ENCODE results near the gene APAF1. TPM values are rescaled to one million over a fixed set of nuclear protein-coding genes. Genes with fewer than 3 reads are reported as not detected.

The APAF1 gene, protein sequence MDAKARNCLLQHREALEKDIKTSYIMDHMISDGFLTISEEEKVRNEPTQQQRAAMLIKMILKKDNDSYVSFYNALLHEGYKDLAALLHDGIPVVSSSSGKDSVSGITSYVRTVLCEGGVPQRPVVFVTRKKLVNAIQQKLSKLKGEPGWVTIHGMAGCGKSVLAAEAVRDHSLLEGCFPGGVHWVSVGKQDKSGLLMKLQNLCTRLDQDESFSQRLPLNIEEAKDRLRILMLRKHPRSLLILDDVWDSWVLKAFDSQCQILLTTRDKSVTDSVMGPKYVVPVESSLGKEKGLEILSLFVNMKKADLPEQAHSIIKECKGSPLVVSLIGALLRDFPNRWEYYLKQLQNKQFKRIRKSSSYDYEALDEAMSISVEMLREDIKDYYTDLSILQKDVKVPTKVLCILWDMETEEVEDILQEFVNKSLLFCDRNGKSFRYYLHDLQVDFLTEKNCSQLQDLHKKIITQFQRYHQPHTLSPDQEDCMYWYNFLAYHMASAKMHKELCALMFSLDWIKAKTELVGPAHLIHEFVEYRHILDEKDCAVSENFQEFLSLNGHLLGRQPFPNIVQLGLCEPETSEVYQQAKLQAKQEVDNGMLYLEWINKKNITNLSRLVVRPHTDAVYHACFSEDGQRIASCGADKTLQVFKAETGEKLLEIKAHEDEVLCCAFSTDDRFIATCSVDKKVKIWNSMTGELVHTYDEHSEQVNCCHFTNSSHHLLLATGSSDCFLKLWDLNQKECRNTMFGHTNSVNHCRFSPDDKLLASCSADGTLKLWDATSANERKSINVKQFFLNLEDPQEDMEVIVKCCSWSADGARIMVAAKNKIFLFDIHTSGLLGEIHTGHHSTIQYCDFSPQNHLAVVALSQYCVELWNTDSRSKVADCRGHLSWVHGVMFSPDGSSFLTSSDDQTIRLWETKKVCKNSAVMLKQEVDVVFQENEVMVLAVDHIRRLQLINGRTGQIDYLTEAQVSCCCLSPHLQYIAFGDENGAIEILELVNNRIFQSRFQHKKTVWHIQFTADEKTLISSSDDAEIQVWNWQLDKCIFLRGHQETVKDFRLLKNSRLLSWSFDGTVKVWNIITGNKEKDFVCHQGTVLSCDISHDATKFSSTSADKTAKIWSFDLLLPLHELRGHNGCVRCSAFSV (N-terminal part only)
- total RNA-seq, result 10 to 100 TPM; 31.0 to 31.1 TPM

DNA sequence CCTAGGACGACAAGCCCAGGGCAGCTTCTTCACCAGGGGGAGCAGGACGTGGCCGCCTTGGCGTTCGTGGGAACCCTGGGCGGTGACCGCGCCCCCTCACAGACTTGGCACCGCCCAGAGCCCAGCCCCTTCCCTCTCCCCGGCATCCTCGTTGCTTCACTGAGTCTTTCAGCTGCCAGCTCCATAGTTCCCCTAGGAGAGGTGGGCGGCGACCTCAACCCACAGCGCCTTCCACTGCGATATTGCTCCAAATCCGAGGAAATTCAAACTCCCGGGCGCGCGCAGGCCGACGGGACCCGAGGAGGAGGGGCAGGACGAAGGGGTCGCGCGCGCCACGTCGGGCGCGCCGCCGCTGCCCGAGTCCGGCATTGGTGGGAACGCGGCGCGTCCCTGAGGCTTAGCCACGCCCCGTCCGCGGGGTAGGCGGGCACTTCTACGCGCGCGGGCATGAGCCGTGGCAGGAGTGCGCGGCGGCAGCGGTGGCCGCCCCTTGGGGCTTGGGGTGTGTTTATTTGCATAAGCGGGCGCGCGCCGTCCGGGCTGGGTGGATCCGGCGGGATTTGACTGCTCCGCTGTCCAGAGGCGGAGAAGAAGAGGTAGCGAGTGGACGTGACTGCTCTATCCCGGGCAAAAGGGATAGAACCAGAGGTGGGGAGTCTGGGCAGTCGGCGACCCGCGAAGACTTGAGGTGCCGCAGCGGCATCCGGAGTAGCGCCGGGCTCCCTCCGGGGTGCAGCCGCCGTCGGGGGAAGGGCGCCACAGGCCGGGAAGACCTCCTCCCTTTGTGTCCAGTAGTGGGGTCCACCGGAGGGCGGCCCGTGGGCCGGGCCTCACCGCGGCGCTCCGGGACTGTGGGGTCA, at the start of gene APAF1, which contains the start of gene IKBIP:
TSS of gene APAF1 (plus strand) at position 579 of the 860 bp plus-strand sequence. CDS start 3,070 bp downstream, outside the sequence.
TSS of gene IKBIP (minus strand) at position 77 of the 860 bp plus-strand sequence. CDS start 87 bp downstream, outside the sequence.

Other genes with a start within 250 kb of the APAF1 start
- 100 to 1,000 TPM; 297 to 304 TPM for gene TMPO, start 129.7 kb upstream of the APAF1 start, total RNA-seq
- gene SLC25A3, start 51.6 kb upstream of the APAF1 start, total RNA-seq, result 100 to 1,000 TPM; 387 to 393 TPM
- 10 to 100 TPM; 17.6 to 18.0 TPM for gene IKBIP, start 502 bp upstream of the APAF1 start, total RNA-seq

Data from activated naive CD4-positive, alpha-beta T cell treated with anti-CD3 and anti-CD28 coated beads, Interleukin-2, amount 10 ng/mL, durations not matched to agents 5 hours and 36 hours (primary cell).